ENCODE results near the gene CNOT4.

DNA sequence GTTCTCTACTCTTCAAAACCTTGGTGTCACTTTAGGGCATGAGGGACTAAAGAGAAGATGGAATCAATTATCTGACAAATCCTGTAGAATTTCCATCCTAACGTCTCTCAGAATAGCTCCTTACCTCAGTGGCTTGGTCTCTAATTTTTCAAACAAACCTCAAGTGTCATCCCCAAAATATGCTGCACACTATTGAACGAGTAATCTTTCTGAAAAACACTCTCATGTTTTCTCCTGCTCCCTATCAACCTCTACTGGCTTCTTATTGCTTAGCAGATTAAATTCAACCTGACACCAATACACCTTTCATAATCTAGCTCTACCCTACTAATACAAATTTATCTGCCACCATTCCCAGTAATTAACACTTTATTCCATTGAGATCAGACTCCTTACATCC is 8.5 kb downstream of the CNOT4 start:
- no peak for TF ChIP-seq NFXL1 (IDR thresholded peaks at IDR 0.05; ENCODE audit: borderline replicate concordance)
- TF ChIP-seq POLR2A (IDR thresholded peaks at IDR 0.05; ENCODE audit: low read depth, low read length): no peak
- TF ChIP-seq, protein P1, sequence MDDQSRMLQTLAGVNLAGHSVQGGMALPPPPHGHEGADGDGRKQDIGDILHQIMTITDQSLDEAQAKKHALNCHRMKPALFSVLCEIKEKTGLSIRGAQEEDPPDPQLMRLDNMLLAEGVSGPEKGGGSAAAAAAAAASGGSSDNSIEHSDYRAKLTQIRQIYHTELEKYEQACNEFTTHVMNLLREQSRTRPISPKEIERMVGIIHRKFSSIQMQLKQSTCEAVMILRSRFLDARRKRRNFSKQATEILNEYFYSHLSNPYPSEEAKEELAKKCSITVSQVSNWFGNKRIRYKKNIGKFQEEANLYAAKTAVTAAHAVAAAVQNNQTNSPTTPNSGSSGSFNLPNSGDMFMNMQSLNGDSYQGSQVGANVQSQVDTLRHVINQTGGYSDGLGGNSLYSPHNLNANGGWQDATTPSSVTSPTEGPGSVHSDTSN (IDR thresholded peaks at IDR 0.05; ENCODE audit: insufficient replicate concordance, low read depth, low read length): no peak
- no peak for TF ChIP-seq SREBF2 (IDR thresholded peaks at IDR 0.05; ENCODE audit: low read length)
- 0 out of 2 replicates have a peak, but pooled peaks have one; percentile 5 for TF ChIP-seq RAD21 (IDR thresholded peaks at IDR 0.05; ENCODE audit: insufficient read depth, low read depth, low read length)
- TF ChIP-seq, protein P2, sequence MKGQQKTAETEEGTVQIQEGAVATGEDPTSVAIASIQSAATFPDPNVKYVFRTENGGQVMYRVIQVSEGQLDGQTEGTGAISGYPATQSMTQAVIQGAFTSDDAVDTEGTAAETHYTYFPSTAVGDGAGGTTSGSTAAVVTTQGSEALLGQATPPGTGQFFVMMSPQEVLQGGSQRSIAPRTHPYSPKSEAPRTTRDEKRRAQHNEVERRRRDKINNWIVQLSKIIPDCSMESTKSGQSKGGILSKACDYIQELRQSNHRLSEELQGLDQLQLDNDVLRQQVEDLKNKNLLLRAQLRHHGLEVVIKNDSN (IDR thresholded peaks at IDR 0.05; ENCODE audit: borderline replicate concordance, extremely low read length, insufficient read depth, low read depth, low read length): no peak
- no peak for TF ChIP-seq GATAD2B (conservative IDR thresholded peaks at IDR 0.05; ENCODE audit: low read depth)
- TF ChIP-seq, protein P3, sequence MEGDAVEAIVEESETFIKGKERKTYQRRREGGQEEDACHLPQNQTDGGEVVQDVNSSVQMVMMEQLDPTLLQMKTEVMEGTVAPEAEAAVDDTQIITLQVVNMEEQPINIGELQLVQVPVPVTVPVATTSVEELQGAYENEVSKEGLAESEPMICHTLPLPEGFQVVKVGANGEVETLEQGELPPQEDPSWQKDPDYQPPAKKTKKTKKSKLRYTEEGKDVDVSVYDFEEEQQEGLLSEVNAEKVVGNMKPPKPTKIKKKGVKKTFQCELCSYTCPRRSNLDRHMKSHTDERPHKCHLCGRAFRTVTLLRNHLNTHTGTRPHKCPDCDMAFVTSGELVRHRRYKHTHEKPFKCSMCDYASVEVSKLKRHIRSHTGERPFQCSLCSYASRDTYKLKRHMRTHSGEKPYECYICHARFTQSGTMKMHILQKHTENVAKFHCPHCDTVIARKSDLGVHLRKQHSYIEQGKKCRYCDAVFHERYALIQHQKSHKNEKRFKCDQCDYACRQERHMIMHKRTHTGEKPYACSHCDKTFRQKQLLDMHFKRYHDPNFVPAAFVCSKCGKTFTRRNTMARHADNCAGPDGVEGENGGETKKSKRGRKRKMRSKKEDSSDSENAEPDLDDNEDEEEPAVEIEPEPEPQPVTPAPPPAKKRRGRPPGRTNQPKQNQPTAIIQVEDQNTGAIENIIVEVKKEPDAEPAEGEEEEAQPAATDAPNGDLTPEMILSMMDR (IDR thresholded peaks at IDR 0.05 in 2 of 3, conservative IDR thresholded peaks at IDR 0.05 in 1 of 3; ENCODE audit: control insufficient read depth in 2 of 3, extremely low read depth in 1 of 3, insufficient read depth in 1 of 3, low read depth in 3 of 3, low read length in 3 of 3): peak in 1 of 3 experiments; percentile 17; a peak in 1 of 6 replicates
- no peak for TF ChIP-seq CHD2 (IDR thresholded peaks at IDR 0.05; ENCODE audit: borderline replicate concordance, low read depth, low read length)
- no peak for TF ChIP-seq BCL11A (IDR thresholded peaks at IDR 0.05; ENCODE audit: low read depth, low read length)
- TF ChIP-seq ZNF384 (IDR thresholded peaks at IDR 0.05; ENCODE audit: borderline replicate concordance, low read depth, low read length): no peak

Data from GM12878 (cell line).